Endothelial cell of hepatic sinusoid (primary cell): Measurements from ENCODE around the gene SMAD2.
"Not testable (repeated sequence)": the region's sequence is repeated elsewhere in the genome, so short reads cannot be mapped to it uniquely, and the experiment has no call there.

Experiments
- in situ Hi-C: cut with HindIII; loops from 2 replicates; pipeline ENCODE4 v1.10.0; 2017; ENCODE audit warnings: low sequenced_read_pairs

SMAD2 gene

GRCh38 chr18:47930199-47930930 is at the start of gene SMAD2:
TSS of gene SMAD2 (minus strand) at chr18:47930659. CDS start at chr18:47896756, 33,903 bp downstream.
- in situ Hi-C loops, result no loop called here

GRCh38 chr18:47979611-47980200 is 49.2 kb upstream of the SMAD2 start:
- in situ Hi-C loops, result no loop called here

- in situ Hi-C loops, result no loop called here
Observed at GRCh38 chr18:47978603-47979002, 48.1 kb upstream of the SMAD2 start.

- in situ Hi-C loops, result no loop called here
Observed at GRCh38 chr18:47978141-47978540, 47.7 kb upstream of the SMAD2 start.

GRCh38 chr18:47975701-47976100 is 45.2 kb upstream of the SMAD2 start:
- in situ Hi-C loops, result no loop called here

- in situ Hi-C loops, result no loop called here
Observed at GRCh38 chr18:47975105-47975504, 44.6 kb upstream of the SMAD2 start.

GRCh38 chr18:47970664-47971531 is 40.4 kb upstream of the SMAD2 start:
- in situ Hi-C loops, result no loop called here

GRCh38 chr18:47969816-47970215 is 39.4 kb upstream of the SMAD2 start:
- in situ Hi-C loops, result no loop called here

- in situ Hi-C loops, result no loop called here
Observed at GRCh38 chr18:47968721-47969120, 38.3 kb upstream of the SMAD2 start.

- in situ Hi-C loops, result no loop called here
Observed at GRCh38 chr18:47968006-47968676, 37.7 kb upstream of the SMAD2 start.

GRCh38 chr18:47964053-47964452 is 33.6 kb upstream of the SMAD2 start:
- in situ Hi-C loops, result no loop called here

- in situ Hi-C loops, result not testable (repeated sequence)
Observed at GRCh38 chr18:47961003-47961402, 30.5 kb upstream of the SMAD2 start.

- in situ Hi-C loops, result no loop called here
Observed at GRCh38 chr18:47953471-47953931, 23.0 kb upstream of the SMAD2 start.

- in situ Hi-C loops, result no loop called here
Observed at GRCh38 chr18:47950511-47950910, 20.1 kb upstream of the SMAD2 start.

GRCh38 chr18:47949202-47949601 is 18.7 kb upstream of the SMAD2 start:
- in situ Hi-C loops, result no loop called here

GRCh38 chr18:47946889-47947288 is 16.4 kb upstream of the SMAD2 start:
- in situ Hi-C loops, result no loop called here

GRCh38 chr18:47944972-47945852 is 14.8 kb upstream of the SMAD2 start:
- in situ Hi-C loops, result no loop called here

- in situ Hi-C loops, result no loop called here
Observed at GRCh38 chr18:47936952-47937351, 6.5 kb upstream of the SMAD2 start.

GRCh38 chr18:47935321-47936055 is 5.0 kb upstream of the SMAD2 start:
- in situ Hi-C loops, result no loop called here
